H1 (cell line): ENCODE measurements around the gene KCNQ1OT1.

Experiments
- EP300 ChIP-seq, 2 experiments: IDR thresholded peaks; 1 replicate in 1 of 2; 2 replicates in 1 of 2; pipeline ENCODE4 v1.6.1; 2011 to 2012; ENCODE audit warnings: low read depth in 2 of 2, low read length in 2 of 2, mild to moderate bottlenecking in 2 of 2, borderline replicate concordance in 1 of 2, inconsistent platforms in 1 of 2, moderate library complexity in 1 of 2
- EZH2 ChIP-seq: fragments of 200-600 bp; sonication (generic); IDR thresholded peaks from 2 replicates; pipeline ENCODE4 v1.7.1; 2012; ENCODE audit warnings: low read depth, mild to moderate bottlenecking, moderate library complexity, low read length, inconsistent platforms; ENCODE audit not compliant: severe bottlenecking
- POLR2A ChIP-seq, 2 experiments: IDR thresholded peaks; 1 replicate in 1 of 2; 2 replicates in 1 of 2; pipeline ENCODE4 v1.6.1; 2011; ENCODE audit warnings: low read depth in 2 of 2, low read length in 2 of 2, mild to moderate bottlenecking in 2 of 2; ENCODE audit errors: control extremely low read depth in 1 of 2
- POLR2AphosphoS5 ChIP-seq: IDR thresholded peaks from 2 replicates; pipeline ENCODE4 v1.6.1; 2011; ENCODE audit warnings: low read depth, low read length
- POU5F1 ChIP-seq: IDR thresholded peaks from 2 replicates; pipeline ENCODE4 v1.6.1; 2011; ENCODE audit warnings: low read depth, mild to moderate bottlenecking, low read length, moderate library complexity
- RNF2 ChIP-seq: fragments of 200-900, 300-1000 bp; sonication (generic); IDR thresholded peaks from 2 replicates; pipeline ENCODE4 v1.7.1; 2016; ENCODE audit warnings: borderline replicate concordance, low read depth, mild to moderate bottlenecking, antibody characterized with exemption, low read length; ENCODE audit not compliant: poor library complexity, severe bottlenecking; ENCODE audit errors: missing control alignments
- SP1 ChIP-seq: IDR thresholded peaks from 2 replicates; pipeline ENCODE4 v1.6.1; 2011; ENCODE audit warnings: low read depth, low read length
- YY1 ChIP-seq: IDR thresholded peaks from 2 replicates; pipeline ENCODE4 v1.6.1; 2011; ENCODE audit warnings: low read depth, mild to moderate bottlenecking, low read length
- TF ChIP-seq, protein P1 (sequence below): IDR thresholded peaks from 2 replicates; pipeline ENCODE4 v1.6.1; 2012; ENCODE audit warnings: low read length, inconsistent platforms
- TF ChIP-seq, protein P2 (sequence below), 3 experiments: IDR thresholded peaks; 1 replicate in 2 of 3; 2 replicates in 1 of 3; pipeline versions ENCODE4 v1.5.1 to v1.6.1; 2011; ENCODE audit warnings: low read length in 3 of 3, mild to moderate bottlenecking in 3 of 3, inconsistent platforms in 2 of 3, low read depth in 1 of 3, moderate library complexity in 1 of 3; ENCODE audit not compliant: insufficient read depth in 1 of 3; ENCODE audit errors: control extremely low read depth in 1 of 3
- TF ChIP-seq, protein P3 (sequence below): IDR thresholded peaks from 2 replicates; pipeline ENCODE4 v1.6.1; 2012; ENCODE audit warnings: inconsistent platforms

DNA sequence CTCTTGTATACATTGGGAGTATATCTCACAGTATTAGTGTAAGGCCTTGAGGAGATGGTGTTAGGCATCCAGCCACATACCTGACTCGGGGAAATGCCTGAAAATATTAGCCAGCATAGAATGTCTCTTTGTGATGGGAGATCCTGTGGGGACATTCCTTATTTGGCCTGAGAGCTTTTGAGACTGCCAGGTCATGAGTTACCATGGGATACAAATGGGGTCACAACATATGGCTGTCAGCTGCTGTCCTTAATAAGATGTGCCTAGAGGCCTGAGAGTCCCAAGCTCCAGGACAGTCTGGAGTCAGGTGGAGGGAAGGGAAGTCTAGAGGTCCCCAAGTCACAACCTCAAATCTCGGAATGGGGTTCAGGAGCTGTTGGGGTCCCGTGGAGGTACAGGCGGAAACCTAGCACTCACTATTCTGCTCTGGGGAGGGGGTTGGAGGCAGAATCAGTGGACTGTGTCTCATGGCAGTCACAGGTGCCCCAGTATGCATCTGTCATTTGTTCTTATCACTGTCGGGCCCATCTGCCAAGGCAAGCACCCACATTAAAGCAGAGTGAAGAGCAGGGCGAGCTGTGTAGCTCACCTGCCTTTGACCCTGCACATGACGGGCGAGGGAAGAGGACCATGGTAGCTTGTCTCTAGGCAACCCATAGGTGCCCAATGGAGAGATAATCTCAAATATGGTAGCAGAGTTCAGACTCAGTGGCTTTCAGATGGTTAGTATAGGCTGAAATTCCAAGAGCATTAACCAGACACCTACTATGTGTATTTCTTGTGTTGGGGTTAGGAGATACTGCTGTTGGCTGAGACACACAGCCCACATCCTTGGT is 29.9 kb downstream of the KCNQ1OT1 start:
- TF ChIP-seq YY1 (no peak), RNF2 (no peak), EP300 (IDR thresholded peaks at IDR 0.05; ENCODE audit: borderline replicate concordance in 1 of 2, low read depth in 2 of 2, low read length in 2 of 2) (no peak), SP1 (no peak), POLR2A (IDR thresholded peaks at IDR 0.05; ENCODE audit: control extremely low read depth in 1 of 2, low read depth in 2 of 2, low read length in 2 of 2) (no peak), EZH2 (no peak), POLR2AphosphoS5 (no peak), POU5F1 (no peak)
- TF ChIP-seq, protein P1, sequence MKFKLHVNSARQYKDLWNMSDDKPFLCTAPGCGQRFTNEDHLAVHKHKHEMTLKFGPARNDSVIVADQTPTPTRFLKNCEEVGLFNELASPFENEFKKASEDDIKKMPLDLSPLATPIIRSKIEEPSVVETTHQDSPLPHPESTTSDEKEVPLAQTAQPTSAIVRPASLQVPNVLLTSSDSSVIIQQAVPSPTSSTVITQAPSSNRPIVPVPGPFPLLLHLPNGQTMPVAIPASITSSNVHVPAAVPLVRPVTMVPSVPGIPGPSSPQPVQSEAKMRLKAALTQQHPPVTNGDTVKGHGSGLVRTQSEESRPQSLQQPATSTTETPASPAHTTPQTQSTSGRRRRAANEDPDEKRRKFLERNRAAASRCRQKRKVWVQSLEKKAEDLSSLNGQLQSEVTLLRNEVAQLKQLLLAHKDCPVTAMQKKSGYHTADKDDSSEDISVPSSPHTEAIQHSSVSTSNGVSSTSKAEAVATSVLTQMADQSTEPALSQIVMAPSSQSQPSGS = no peak
- TF ChIP-seq, protein P2, sequence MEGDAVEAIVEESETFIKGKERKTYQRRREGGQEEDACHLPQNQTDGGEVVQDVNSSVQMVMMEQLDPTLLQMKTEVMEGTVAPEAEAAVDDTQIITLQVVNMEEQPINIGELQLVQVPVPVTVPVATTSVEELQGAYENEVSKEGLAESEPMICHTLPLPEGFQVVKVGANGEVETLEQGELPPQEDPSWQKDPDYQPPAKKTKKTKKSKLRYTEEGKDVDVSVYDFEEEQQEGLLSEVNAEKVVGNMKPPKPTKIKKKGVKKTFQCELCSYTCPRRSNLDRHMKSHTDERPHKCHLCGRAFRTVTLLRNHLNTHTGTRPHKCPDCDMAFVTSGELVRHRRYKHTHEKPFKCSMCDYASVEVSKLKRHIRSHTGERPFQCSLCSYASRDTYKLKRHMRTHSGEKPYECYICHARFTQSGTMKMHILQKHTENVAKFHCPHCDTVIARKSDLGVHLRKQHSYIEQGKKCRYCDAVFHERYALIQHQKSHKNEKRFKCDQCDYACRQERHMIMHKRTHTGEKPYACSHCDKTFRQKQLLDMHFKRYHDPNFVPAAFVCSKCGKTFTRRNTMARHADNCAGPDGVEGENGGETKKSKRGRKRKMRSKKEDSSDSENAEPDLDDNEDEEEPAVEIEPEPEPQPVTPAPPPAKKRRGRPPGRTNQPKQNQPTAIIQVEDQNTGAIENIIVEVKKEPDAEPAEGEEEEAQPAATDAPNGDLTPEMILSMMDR (IDR thresholded peaks at IDR 0.05; ENCODE audit: control extremely low read depth in 1 of 3, insufficient read depth in 1 of 3, low read depth in 1 of 3, low read length in 3 of 3) = no peak
- TF ChIP-seq, protein P3, sequence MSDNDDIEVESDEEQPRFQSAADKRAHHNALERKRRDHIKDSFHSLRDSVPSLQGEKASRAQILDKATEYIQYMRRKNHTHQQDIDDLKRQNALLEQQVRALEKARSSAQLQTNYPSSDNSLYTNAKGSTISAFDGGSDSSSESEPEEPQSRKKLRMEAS = no peak
